GM19035 (cell line): Measurements from ENCODE around the gene RPL18A.

Source experiments
- ATAC-seq: cut with Tn5 transposase; IDR thresholded peaks from one replicate; pipeline ENCODE4 v1.9.1; 2021; ENCODE audit not compliant: unreplicated experiment

Gene RPL18A

GRCh38 chr19:17841810-17842662, 17.7 kb upstream of the RPL18A start:
- no peak for ATAC-seq

GRCh38 chr19:17842663-17843291, 16.9 kb upstream of the RPL18A start:
- no peak for ATAC-seq

- no peak for ATAC-seq
Measured at GRCh38 chr19:17843292-17843827, 16.4 kb upstream of the RPL18A start.

GRCh38 chr19:17843908-17844490, 15.7 kb upstream of the RPL18A start:
- no peak for ATAC-seq

GRCh38 chr19:17846146-17846545, 13.6 kb upstream of the RPL18A start:
- ATAC-seq = no peak

- peak; percentile 75 for ATAC-seq
Measured at GRCh38 chr19:17847538-17848366, 12.0 kb upstream of the RPL18A start, which contains the start of gene JAK3. Gene JAK3, minus strand, starts transcription at chr19:17847982. Its CDS starts 3,565 bp downstream, at chr19:17844417.

- no peak for ATAC-seq
Measured at GRCh38 chr19:17848595-17849292, 11.0 kb upstream of the RPL18A start.

GRCh38 chr19:17854061-17854460, 5.6 kb upstream of the RPL18A start:
- no peak for ATAC-seq

- no peak for ATAC-seq
Measured at GRCh38 chr19:17855280-17856152, 4.2 kb upstream of the RPL18A start.

GRCh38 chr19:17860331-17860992, 752 bp downstream of the RPL18A start:
- ATAC-seq = no peak

- ATAC-seq = no peak
Measured at GRCh38 chr19:17860993-17861360, 1.3 kb downstream of the RPL18A start.

- ATAC-seq = no peak
Measured at GRCh38 chr19:17861542-17862402, 2.1 kb downstream of the RPL18A start.

GRCh38 chr19:17862711-17863519, 3.2 kb downstream of the RPL18A start:
- no peak for ATAC-seq

GRCh38 chr19:17863520-17864182, 3.9 kb downstream of the RPL18A start:
- ATAC-seq = no peak

GRCh38 chr19:17865364-17866311, 5.9 kb downstream of the RPL18A start:
- ATAC-seq = no peak
